ENCODE measurements around the gene RAB40AL.
"Not testable (repeated sequence)": the region's sequence is repeated elsewhere in the genome, so short reads cannot be mapped to it uniquely, and the experiment has no call there.

Gene RAB40AL, protein sequence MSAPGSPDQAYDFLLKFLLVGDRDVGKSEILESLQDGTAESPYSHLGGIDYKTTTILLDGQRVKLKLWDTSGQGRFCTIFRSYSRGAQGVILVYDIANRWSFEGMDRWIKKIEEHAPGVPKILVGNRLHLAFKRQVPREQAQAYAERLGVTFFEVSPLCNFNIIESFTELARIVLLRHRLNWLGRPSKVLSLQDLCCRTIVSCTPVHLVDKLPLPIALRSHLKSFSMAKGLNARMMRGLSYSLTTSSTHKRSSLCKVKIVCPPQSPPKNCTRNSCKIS

GRCh38 chrX:102936972-102937371, at the start of gene RAB40AL:
Gene RAB40AL (plus strand): TSS chrX:102937272. CDS start chrX:102937319, 47 bp downstream.
- not testable (repeated sequence) for DNase-seq

DNA sequence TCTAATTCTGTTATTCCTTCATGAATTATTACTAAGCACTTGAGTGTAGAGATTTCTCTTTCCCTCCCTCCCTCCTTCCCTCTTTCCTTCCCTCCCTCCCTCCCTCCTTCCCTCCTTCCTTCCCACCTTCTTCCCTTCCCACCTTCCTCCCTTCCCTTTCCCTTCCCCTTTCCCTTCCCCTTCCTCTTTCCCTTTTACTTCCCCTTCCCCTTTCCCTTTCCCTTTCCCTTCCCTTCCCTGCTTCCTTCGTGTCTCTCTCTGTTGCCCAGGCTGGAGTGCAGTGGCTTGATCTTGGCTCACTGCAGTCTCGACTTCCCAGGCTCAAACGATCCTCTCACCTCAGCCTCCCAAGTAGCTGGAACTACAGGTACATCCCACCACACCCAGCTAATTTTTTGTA, 49.4 kb upstream of the RAB40AL start:
- DNase-seq: no peak

DNA sequence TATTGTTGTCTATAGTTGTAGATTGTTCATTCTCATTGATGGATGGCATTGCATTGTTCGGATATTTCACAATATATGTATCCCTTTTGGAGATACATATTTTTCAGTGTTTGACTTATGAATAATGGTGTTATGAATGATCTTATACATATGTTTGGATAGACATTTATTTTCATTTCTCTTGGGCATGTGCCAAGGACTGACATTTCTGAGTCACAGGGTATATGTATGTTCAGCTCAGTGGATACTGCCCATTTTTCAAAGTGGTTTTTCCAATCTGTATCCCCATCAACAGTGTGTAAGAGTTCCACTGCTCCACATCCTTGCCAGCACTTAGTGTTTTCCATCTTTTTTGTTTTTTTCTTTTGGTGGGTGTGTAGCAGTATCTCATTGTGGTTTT, 45.0 kb upstream of the RAB40AL start:
- no peak for DNase-seq

GRCh38 chrX:102899940-102900916, 36.8 kb upstream of the RAB40AL start:
- peak; percentile 75 for DNase-seq

GRCh38 chrX:102902355-102902754, 34.7 kb upstream of the RAB40AL start:
- no peak for DNase-seq

DNA sequence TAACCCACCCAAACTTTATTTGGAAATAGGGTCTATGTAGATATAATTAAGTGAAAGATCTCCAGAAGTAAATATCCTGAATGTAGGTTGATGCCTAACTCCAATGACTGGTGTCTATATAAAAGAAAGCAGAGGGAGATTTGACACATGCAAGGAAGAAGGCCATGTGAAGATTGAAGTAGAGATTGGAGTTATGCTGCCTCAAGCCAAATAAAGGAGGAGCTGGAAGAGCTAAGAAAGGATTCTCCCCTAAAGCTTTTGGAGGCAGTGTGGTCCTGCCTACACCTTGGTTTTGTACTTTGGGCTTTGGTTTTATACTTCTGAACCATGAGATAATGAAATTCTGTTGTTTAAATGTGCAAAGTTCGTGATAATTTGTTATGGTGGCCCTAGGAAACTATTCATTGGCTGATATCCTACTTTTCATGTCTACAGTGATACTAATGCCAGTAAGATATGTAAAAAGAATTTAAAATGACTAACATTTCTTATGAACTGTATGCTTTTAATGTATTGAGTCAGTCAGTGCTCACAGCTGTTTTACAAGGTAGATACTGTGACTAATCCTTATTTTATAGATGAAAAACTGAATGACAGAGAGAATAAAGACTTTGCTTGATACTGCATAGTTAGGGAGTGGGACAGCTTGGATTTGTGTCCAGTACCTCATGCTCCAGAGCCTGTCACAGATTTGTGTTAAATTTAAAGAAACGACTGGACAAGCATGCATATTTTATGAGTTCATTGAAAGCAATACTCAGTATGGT, 5.9 kb upstream of the RAB40AL start:
- DNase-seq: no peak

DNA sequence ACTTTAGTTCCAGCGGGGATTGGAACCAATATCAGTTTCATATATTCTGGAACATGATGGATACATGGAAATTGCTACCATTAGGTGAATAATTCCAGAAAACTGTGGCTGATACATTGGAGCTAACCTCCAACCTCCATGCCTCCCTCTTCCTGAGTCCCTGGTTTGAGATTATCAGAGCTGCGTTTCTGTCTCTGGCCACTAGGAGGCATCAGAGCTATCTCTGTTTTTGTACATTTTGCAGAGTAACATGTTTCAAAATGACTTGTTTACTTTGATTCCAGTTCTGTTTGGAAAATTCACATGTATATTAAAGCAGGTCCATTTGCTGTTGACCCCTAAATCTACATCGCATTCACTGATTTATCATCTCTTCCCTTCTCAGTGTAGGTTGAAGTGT, 2.4 kb upstream of the RAB40AL start:
- peak; percentile 23 for DNase-seq

GRCh38 chrX:102950908-102951866, 14.1 kb downstream of the RAB40AL start:
- peak; percentile 75 for DNase-seq

GRCh38 chrX:102957751-102958150, 20.7 kb downstream of the RAB40AL start:
- DNase-seq: no peak

- no peak for DNase-seq
Measured at GRCh38 chrX:102958794-102959193, 21.7 kb downstream of the RAB40AL start.

DNA sequence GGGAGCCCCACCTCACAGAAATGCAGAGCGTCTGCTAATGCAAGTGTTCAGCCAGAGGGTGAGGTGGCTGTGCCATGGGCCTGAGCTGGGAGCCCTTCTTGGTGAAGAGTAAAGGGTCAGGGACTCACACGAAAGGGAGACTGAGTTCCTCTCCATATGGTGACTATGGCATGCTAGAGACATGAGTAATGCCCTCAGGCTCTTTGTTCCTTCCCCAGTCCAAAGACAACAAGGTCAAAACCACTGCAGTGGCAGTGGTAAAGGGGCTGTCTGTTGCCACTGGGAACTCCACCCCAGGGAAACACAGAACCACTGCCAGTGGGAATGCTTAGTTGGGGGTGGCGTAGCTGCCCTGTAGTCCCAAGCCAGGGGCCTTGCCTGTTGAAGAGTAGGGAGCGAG, 22.4 kb downstream of the RAB40AL start:
- DNase-seq: no peak

- no peak for DNase-seq
Measured at GRCh38 chrX:102963955-102964354, 26.9 kb downstream of the RAB40AL start.

DNA sequence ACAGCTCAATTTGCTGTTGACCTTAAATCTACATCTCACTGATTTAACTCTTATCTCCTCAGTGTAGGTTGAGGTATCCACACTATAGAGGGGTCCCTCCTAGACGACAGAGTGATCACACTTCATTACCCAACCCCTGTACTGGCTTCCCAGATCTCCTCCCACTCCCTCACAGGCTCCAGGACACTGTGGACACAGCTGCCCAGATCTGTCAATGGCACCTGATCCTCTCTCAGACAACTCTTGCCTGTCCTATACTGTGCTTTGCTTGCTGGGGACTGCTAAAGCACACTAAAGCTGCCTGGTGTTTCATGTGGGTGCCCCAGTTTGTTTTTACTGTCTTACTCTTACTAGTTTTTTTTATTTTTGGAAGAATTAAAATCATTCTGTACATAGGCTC, 27.9 kb downstream of the RAB40AL start:
- no peak for DNase-seq

GRCh38 chrX:102966701-102967100, 29.6 kb downstream of the RAB40AL start:
- no peak for DNase-seq

- DNase-seq: no peak
Measured at GRCh38 chrX:102968216-102968615, 31.1 kb downstream of the RAB40AL start.

GRCh38 chrX:102971536-102971935, 34.5 kb downstream of the RAB40AL start:
- not testable (repeated sequence) for DNase-seq

DNA sequence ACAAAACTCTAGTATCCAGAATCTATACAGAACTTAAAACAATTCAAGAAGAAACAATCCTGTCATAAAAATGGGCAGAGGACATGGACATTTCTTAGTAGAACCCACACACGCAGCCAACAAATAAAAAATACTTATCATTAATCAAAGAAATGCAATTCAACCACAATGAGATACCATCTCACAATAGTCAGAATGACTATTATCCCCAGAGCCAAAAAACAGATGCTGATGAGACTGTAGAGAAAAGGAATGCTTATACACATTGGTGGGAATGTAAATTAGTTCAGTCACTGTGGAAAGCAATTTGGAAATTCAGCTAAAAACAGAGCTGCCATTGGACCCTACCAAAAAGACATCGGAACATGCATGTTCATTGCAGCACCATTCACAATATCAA, 37.9 kb downstream of the RAB40AL start:
- no peak for DNase-seq

DNA sequence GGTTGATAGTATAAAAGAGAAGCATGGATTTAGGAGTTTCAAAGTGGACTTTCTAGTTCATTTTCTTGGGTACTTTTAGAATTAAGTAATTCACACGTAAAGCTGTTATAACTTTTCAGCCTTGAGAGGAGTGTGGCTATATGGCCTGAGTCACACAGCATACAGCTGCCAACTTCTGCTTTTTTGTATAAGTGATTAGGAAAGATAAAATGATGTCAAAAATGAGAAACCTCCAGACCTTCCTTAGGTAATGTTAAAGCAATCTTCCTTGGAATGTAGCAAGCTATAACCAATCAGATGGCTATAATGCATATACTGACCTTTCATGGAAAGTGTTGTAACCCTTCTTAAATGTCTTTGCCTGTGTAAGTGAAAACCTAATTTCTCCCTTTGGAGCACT, 39.2 kb downstream of the RAB40AL start:
- DNase-seq: no peak

DNA sequence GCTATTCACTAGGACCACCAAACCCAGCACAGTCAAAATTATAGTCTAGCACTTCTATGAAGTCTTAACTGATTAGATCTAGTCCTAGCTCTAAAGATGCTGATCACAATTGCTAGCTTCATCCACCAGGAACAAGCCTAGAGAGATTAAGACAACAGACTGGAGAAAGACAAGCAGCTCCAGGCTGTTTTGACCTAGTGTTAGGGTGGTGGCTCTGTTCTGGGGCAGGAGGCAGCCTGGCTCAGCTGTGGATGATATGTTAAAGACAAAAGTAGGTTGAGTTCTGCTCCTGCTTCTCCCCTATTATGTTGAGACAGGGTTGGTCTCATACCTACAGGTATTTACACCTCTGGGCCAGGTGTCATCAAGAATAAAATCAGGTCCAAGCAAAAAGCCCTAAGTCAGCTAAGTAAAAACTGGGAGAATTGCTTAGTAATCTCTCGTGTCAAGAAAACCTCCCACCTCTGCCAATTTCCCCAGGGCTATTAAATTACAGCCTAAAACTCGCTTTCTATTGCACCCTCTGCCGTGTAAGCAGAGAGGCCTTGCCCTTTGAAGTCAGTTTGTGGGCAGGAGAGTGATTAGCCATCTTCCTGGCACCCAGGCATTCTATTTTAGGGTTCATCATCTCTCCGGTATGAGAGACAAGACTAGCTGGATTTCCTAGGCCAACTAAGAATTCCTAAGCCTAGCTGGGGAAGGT, 39.9 kb downstream of the RAB40AL start:
- no peak for DNase-seq

DNA sequence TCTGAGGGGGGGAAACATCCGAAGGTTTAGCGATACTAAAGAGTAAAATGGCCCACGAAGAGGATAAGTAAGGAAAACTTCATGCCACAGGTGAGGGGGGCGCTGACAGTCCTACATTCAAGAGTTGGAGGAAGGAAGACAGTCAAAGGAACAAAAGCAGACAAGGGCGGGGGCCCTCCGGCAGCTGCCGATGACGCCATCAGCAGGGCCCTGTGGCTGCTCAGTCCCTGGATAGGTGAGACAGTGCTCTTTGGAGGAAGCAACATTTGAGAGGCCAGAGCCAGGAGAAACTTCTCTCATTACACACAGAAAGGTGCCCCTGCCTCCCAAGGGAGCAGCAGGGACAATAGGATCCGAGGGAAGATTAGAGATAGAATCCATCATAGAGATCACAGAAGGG, 41.5 kb downstream of the RAB40AL start:
- DNase-seq: no peak

GRCh38 chrX:102979536-102979935, 42.5 kb downstream of the RAB40AL start:
- no peak for DNase-seq
